Measurements from ENCODE around the gene SMAP1.

Gene SMAP1

DNA sequence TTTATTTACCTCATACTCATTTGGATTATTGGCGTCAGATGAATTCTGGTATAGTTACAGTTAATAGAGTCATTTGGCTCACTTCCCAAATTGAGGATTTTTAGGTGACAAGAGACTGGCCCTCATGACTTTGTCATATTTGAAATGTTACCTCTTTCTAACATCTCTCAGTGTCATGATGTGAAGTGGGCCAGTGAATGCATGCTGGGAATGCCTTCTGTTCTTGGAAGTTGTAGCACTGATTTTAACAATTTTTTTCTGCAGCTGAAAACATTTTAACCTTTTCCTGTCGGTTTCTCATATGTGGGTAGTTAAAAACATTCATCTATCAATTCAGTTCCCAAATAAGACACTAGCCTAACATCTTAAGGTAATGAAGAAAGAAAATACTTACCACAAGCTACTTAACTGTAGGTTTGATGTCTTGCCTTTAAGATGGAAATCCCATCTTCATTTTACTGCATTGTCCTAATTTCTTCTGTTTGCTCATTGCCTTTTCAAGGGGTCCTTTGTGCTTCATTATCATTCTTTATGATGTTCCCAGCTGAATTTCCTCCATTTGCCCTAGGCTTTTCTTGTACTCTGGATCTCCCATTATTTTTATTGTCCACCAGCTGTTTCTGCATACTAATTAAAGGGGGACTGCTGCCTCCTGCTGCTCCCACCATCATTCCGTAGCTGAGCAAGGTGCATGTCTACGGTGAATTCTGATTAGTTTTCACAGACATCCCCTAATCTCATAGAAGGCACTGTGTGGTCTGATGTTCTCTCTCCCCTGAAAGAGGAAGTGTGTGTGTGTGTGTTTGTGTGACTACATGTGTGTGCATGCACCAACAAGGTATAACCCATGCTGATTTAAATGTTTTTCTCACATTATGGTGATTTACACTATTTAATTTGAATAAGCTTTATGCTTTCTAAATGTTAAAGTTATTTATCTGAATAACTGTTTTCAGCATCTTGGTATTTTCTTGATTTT is 179.7 kb downstream of the SMAP1 start:
- Mint-ChIP-seq H3K36me3 (peaks cover 20% of the 10 kb centered on the region), H3K27ac (no peak overlapping the region), H3K9me3 (no peaks in the 10 kb centered on the region), H3K4me3 (no peak overlapping the region), H3K27me3 (no peaks in the 10 kb centered on the region), H3K4me1 (no peaks in the 10 kb centered on the region)
- CTCF ChIA-PET: interaction anchor here (0.8 kb wide), 1 partner anchor 38 kb away, joined by 3 read pairs; no protein-coding TSS in a partner anchor
- DNase-seq: no peak

DNA sequence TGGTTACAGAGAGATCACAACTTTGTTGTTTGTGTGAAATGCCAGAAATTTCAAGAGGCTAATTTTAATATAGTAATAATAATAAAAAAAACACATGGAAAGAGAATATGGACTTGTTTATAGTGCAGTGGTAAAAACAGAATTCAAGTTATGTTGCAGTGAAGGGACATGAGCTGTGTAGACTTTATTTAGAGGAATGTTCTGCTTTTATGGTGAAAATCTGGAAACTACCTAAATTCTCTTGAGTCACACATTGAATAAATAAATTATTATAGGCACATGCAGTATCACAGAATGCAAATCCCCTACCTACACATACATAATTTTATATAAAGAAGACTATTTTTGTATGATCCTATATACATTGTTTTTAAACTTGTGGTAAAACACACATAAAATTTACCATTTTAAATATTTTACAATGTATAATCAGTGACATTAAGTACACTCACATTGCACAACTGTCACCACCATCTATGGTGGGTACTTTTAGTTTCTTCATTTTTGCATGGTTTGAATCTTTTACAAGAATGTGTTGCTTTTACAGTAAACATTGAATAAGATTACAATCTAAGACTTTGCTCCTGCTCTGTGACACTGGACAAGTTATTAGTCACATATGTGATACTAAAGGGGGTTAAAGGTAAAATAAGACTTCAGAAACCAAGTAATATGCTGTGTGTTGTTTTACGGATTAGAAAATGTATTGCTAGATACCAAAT is 181.8 kb downstream of the SMAP1 start:
- Mint-ChIP-seq H3K27me3 (no peaks in the 10 kb centered on the region), H3K9me3 (no peaks in the 10 kb centered on the region), H3K4me1 (no peaks in the 10 kb centered on the region), H3K4me3 (no peak overlapping the region), H3K27ac (no peak overlapping the region), H3K36me3 (peaks cover 22% of the 10 kb centered on the region)
- DNase-seq: no peak
- CTCF ChIA-PET: interaction anchor here (1.5 kb wide), 1 partner anchor 35 kb away, joined by 4 read pairs; no protein-coding TSS in a partner anchor

- Mint-ChIP-seq H3K27me3 (no peaks in the 10 kb centered on the region), H3K36me3 (peaks cover 15% of the 10 kb centered on the region), H3K4me1 (no peaks in the 10 kb centered on the region), H3K27ac (no peak overlapping the region), H3K4me3 (no peak overlapping the region), H3K9me3 (no peaks in the 10 kb centered on the region)
- DNase-seq: no peak
- CTCF ChIA-PET: no interaction called here
These were observed 185.1 kb downstream of the SMAP1 start for GRCh38 chr6:70852667-70853246.

- no peaks in the 10 kb centered on the region for H3K4me1 Mint-ChIP-seq
- CTCF ChIA-PET: interaction anchor here (0.6 kb wide), 1 partner anchor 1088 kb away, joined by 3 read pairs; no protein-coding TSS in a partner anchor
- H3K36me3 Mint-ChIP-seq: peaks cover 33% of the 10 kb centered on the region
- H3K9me3 Mint-ChIP-seq: no peaks in the 10 kb centered on the region
- DNase-seq: no peak
- H3K27ac Mint-ChIP-seq: no peak overlapping the region
- no peak overlapping the region for H3K4me3 Mint-ChIP-seq
- H3K27me3 Mint-ChIP-seq: no peaks in the 10 kb centered on the region
These were observed 189.8 kb downstream of the SMAP1 start for GRCh38 chr6:70857387-70858077.

GRCh38 chr6:70860045-70860444 is 192.4 kb downstream of the SMAP1 start:
- Mint-ChIP-seq H3K4me1 (no peaks in the 10 kb centered on the region), H3K27me3 (no peaks in the 10 kb centered on the region), H3K9me3 (no peaks in the 10 kb centered on the region), H3K27ac (no peak overlapping the region), H3K36me3 (peaks cover 29% of the 10 kb centered on the region), H3K4me3 (no peak overlapping the region)
- DNase-seq: no peak
- CTCF ChIA-PET: interaction anchor here (0.6 kb wide), 1 partner anchor 165 kb away, joined by 3 read pairs; no protein-coding TSS in a partner anchor

DNA sequence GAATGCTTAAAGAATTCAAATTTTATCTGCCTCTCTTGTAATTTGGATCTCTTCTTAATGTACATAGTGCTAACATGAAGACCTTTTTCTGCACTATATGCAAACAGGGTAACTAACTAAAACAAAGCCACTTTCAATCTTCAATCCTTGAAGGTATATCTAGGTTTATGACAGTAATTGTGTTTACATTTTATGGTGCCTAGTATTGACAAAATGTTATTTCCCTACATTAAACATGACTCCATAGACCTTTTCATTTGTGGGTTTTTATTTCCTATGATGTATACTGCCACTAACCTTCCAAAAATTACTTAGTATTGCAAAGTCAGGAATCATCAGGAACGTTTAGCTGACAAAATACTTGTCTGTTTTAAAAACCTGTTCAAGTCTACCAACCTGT is 193.2 kb downstream of the SMAP1 start:
- no peak overlapping the region for H3K27ac Mint-ChIP-seq
- no peaks in the 10 kb centered on the region for H3K9me3 Mint-ChIP-seq
- no peaks in the 10 kb centered on the region for H3K27me3 Mint-ChIP-seq
- DNase-seq: no peak
- H3K4me3 Mint-ChIP-seq: no peak overlapping the region
- H3K36me3 Mint-ChIP-seq: peaks cover 28% of the 10 kb centered on the region
- CTCF ChIA-PET: no interaction called here
- no peaks in the 10 kb centered on the region for H3K4me1 Mint-ChIP-seq

- Mint-ChIP-seq H3K4me3 (no peak overlapping the region), H3K4me1 (no peaks in the 10 kb centered on the region), H3K27ac (no peak overlapping the region), H3K9me3 (no peaks in the 10 kb centered on the region), H3K36me3 (peaks cover 30% of the 10 kb centered on the region), H3K27me3 (peaks cover 3% of the 10 kb centered on the region)
- CTCF ChIA-PET: no interaction called here
- DNase-seq: no peak
These were observed 195.7 kb downstream of the SMAP1 start for GRCh38 chr6:70863343-70863742.

DNA sequence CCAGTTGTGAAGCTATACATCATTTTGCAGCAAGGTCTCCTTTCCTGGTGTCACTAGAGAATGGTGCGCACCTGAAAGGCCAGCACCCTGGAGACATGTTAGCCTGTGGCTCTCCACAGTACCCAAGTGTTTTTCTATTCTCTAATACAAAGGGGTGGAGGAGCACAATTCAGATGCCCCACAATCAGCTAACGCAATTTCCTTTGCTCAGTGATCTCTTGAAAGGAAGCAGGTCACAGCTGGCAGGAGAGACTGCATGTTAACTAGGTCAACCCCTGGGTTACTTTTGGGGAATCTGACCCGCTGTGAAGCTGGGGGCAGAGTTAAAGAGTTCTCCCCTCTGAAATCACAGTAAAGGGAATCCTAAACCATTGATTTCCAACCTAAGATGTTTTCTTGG is 196.7 kb downstream of the SMAP1 start:
- Mint-ChIP-seq H3K9me3 (no peaks in the 10 kb centered on the region), H3K27ac (no peak overlapping the region)
- CTCF ChIA-PET: interaction anchor here (1.0 kb wide), 1 partner anchor 157 kb away, joined by 3 read pairs; no protein-coding TSS in a partner anchor

GRCh38 chr6:70872469-70872868 is 204.8 kb downstream of the SMAP1 start:
- no peaks in the 10 kb centered on the region for H3K4me1 Mint-ChIP-seq
- DNase-seq: no peak
- CTCF ChIA-PET: no interaction called here

More for the DNA sequence above, 196.7 kb downstream of the SMAP1 start:
- Mint-ChIP-seq H3K36me3 (peaks cover 25% of the 10 kb centered on the region), H3K4me1 (no peaks in the 10 kb centered on the region), H3K27me3 (peaks cover 3% of the 10 kb centered on the region), H3K4me3 (no peak overlapping the region)
- no peak for DNase-seq

DNA sequence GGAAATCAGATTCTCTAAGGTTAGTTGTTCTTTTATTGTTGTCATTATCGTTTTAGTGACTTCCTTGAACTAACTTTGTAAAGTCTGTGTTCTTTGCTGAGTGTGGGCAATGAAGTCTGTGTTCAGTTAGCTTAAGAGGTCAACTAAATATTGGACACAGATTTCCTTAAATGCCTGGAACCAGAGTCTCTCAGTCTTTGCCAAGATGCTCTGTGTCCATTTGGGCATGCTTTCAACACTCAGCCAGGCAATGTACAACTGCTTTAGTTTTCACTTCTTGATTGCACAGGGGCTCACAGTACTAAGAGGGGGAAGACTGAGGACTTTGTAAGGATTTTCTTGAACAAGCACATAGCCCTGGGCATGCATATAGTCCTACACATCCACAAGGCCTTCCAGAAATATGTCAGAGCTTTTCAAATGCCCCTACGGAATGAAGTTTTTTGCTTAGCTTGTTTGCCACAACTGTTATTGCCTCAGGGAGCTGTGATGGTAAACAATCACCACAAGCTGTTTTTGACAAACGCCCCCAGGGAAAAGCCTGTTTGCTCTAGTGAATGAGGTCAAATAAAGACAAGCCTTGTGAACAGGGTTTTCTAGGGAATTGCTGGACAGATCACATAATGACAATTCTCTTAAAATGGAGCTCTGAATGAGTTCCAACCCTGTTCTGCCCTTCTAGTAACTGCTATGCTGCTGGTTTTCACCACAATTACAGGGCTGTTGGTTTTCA is 206.7 kb downstream of the SMAP1 start:
- peaks cover 15% of the 10 kb centered on the region for H3K9me3 Mint-ChIP-seq

More at GRCh38 chr6:70872469-70872868, 204.8 kb downstream of the SMAP1 start:
- Mint-ChIP-seq H3K27ac (no peak overlapping the region), H3K27me3 (peaks cover 17% of the 10 kb centered on the region), H3K36me3 (no peaks in the 10 kb centered on the region), H3K4me3 (no peak overlapping the region), H3K9me3 (peaks cover 15% of the 10 kb centered on the region)

GRCh38 chr6:70879496-70879895 is 211.8 kb downstream of the SMAP1 start:
- Mint-ChIP-seq H3K27ac (no peak overlapping the region), H3K9me3 (no peaks in the 10 kb centered on the region), H3K36me3 (no peaks in the 10 kb centered on the region), H3K4me3 (no peak overlapping the region), H3K4me1 (no peaks in the 10 kb centered on the region), H3K27me3 (peaks cover 22% of the 10 kb centered on the region)
- CTCF ChIA-PET: interaction anchor here (0.9 to 1.2 kb wide), 2 partner anchors 36 to 172 kb away, joined by 3 to 7 read pairs; no protein-coding TSS in a partner anchor
- no peak for DNase-seq

More for the DNA sequence above, 206.7 kb downstream of the SMAP1 start:
- DNase-seq: no peak
- no peaks in the 10 kb centered on the region for H3K4me1 Mint-ChIP-seq
- no peak overlapping the region for H3K27ac Mint-ChIP-seq
- H3K36me3 Mint-ChIP-seq: no peaks in the 10 kb centered on the region
- H3K4me3 Mint-ChIP-seq: no peak overlapping the region
- CTCF ChIA-PET: interaction anchor here (1.0 kb wide), 1 partner anchor 636 kb away, joined by 3 read pairs; no protein-coding TSS in a partner anchor
- peaks cover 16% of the 10 kb centered on the region for H3K27me3 Mint-ChIP-seq

DNA sequence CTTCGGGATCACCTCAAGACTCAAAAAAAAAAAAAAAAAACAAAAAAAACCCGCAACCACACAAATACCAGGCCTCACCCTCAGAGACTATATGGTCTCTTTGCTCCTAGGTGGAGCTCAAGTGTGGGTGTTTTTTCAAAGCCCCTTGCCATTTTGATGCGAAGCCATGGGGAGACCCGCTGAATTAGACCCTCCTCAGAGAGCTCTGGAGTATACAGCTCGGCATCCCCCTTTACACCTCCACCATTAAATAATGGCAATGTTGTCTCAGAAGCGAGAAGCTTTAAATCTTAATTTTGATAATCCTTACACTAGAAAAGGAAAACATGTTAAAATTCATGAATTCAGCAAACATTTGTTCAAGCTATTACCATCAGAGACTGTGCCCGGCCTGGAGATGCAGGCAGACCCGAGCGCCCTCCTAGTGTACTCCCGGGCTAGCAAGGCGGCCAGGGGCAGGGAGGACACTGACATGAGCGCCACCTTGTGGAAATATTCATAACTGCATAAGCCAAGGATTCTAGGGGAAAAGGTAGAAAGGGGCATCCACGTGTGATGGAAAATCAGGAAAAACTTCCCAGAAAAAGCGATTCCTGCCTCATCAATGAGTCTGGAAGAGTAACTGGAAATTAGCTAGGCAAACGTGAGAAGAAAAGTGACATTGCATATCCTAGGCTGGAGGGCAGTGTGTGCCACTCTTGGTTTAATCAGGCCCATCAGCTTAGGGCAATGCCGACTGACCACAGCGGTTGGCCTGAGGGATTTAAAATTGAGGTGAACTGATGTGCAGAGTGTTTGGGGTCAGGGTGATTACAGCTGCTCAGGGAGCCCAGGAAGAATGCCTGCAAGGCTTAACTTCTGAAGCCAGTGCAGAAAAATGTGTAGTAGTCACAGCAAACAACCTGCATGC is 216.6 kb downstream of the SMAP1 start:
- Mint-ChIP-seq H3K4me3 (no peak overlapping the region), H3K4me1 (no peaks in the 10 kb centered on the region), H3K27ac (no peak overlapping the region), H3K9me3 (no peaks in the 10 kb centered on the region), H3K36me3 (no peaks in the 10 kb centered on the region), H3K27me3 (peaks cover 11% of the 10 kb centered on the region)
- CTCF ChIA-PET: interaction anchor here (0.6 to 2.8 kb wide), 35 partner anchors 7 to 575 kb away, joined by 3 to 44 read pairs (median 3); partner anchors contain the start of gene B3GAT2
- DNase-seq: peak; percentile 63
